ENCODE results near the gene RAB29. TPM values are rescaled to one million over a fixed set of nuclear protein-coding genes. Genes with fewer than 3 reads are reported as not detected.

Gene RAB29
- total and polyA plus RNA-seq, 2 donors (not counting 1 experiment from before 2014, with no cell fraction given): 34.5 to 35.2 TPM

- no peak for TF ChIP-seq CTCF (conservative IDR thresholded peaks at IDR 0.05 in 1 of 2, IDR thresholded peaks at IDR 0.05 in 1 of 2; ENCODE audit: low read depth in 1 of 2, low read length in 2 of 2)
- TF ChIP-seq EZH2 (IDR thresholded peaks at IDR 0.05; ENCODE audit: low read length, missing control alignments): no peak
- Histone ChIP-seq H3K27me3 (ENCODE audit: control insufficient read depth, insufficient read depth, low read length) (no peaks in the 10 kb centered on the region), H4K20me1 (ENCODE audit: control insufficient read depth, extremely low read depth, insufficient read depth, low read length) (no peaks in the 10 kb centered on the region), H2AFZ (ENCODE audit: low read length) (no peak overlapping the region), H3K36me3 (ENCODE audit: control insufficient read depth, insufficient read depth, low read length) (peaks cover 4% of the 10 kb centered on the region), H3K79me2 (ENCODE audit: control insufficient read depth, insufficient read depth, low read length) (no peaks in the 10 kb centered on the region), H3K27ac (ENCODE audit: insufficient read depth, low read length) (no peak overlapping the region), H3K4me1 (ENCODE audit: control insufficient read depth, extremely low read depth, insufficient read depth, low read length) (no peaks in the 10 kb centered on the region), H3K4me3 (replicated peaks in 1 of 4; ENCODE audit: control extremely low read depth in 1 of 4, insufficient read depth in 1 of 4, low read depth in 3 of 4, low read length in 4 of 4) (no peak overlapping the region), H3K9ac (ENCODE audit: insufficient read depth, low read length) (no peak overlapping the region), H3K4me2 (ENCODE audit: extremely low read depth, insufficient read depth, low read length) (no peak overlapping the region), H3K9me3 (ENCODE audit: control insufficient read depth, insufficient read depth, low read depth, low read length) (no peaks in the 10 kb centered on the region)
- DNase-seq (ENCODE audit: low read depth in 2 of 2): no peak
Measured at GRCh38 chr1:205803986-205804385, 28.7 kb upstream of the RAB29 start.

- no peaks in the 10 kb centered on the region for H3K27me3 ChIP-seq (ENCODE audit: control insufficient read depth, insufficient read depth, low read length)
- H3K4me1 ChIP-seq (ENCODE audit: control insufficient read depth, extremely low read depth, insufficient read depth, low read length): no peaks in the 10 kb centered on the region
- no peaks in the 10 kb centered on the region for H3K79me2 ChIP-seq (ENCODE audit: control insufficient read depth, insufficient read depth, low read length)
- DNase-seq (ENCODE audit: low read depth in 2 of 2): no peak
- no peak overlapping the region for H3K4me2 ChIP-seq (ENCODE audit: extremely low read depth, insufficient read depth, low read length)
- TF ChIP-seq EZH2 (IDR thresholded peaks at IDR 0.05; ENCODE audit: low read length, missing control alignments) (no peak), CTCF (conservative IDR thresholded peaks at IDR 0.05 in 1 of 2, IDR thresholded peaks at IDR 0.05 in 1 of 2; ENCODE audit: low read depth in 1 of 2, low read length in 2 of 2) (no peak)
- H3K4me3 ChIP-seq (replicated peaks in 1 of 4; ENCODE audit: control extremely low read depth in 1 of 4, insufficient read depth in 1 of 4, low read depth in 3 of 4, low read length in 4 of 4): no peak overlapping the region
- H3K9me3 ChIP-seq (ENCODE audit: control insufficient read depth, insufficient read depth, low read depth, low read length): no peaks in the 10 kb centered on the region
- no peak overlapping the region for H3K27ac ChIP-seq (ENCODE audit: insufficient read depth, low read length)
- H3K36me3 ChIP-seq (ENCODE audit: control insufficient read depth, insufficient read depth, low read length): peaks cover 4% of the 10 kb centered on the region
- H4K20me1 ChIP-seq (ENCODE audit: control insufficient read depth, extremely low read depth, insufficient read depth, low read length): no peaks in the 10 kb centered on the region
- no peak overlapping the region for H3K9ac ChIP-seq (ENCODE audit: insufficient read depth, low read length)
- no peak overlapping the region for H2AFZ ChIP-seq (ENCODE audit: low read length)
Measured at GRCh38 chr1:205802060-205802459, 26.8 kb upstream of the RAB29 start.

GRCh38 chr1:205800981-205801703 lies 25.9 kb upstream of the RAB29 start:
- no peak overlapping the region for H3K4me2 ChIP-seq (ENCODE audit: extremely low read depth, insufficient read depth, low read length)
- H3K4me3 ChIP-seq (replicated peaks in 1 of 4; ENCODE audit: control extremely low read depth in 1 of 4, insufficient read depth in 1 of 4, low read depth in 3 of 4, low read length in 4 of 4): no peak overlapping the region
- TF ChIP-seq EZH2 (IDR thresholded peaks at IDR 0.05; ENCODE audit: low read length, missing control alignments) (no peak), CTCF (conservative IDR thresholded peaks at IDR 0.05 in 1 of 2, IDR thresholded peaks at IDR 0.05 in 1 of 2; ENCODE audit: low read depth in 1 of 2, low read length in 2 of 2) (no peak)
- no peaks in the 10 kb centered on the region for H4K20me1 ChIP-seq (ENCODE audit: control insufficient read depth, extremely low read depth, insufficient read depth, low read length)
- H2AFZ ChIP-seq (ENCODE audit: low read length): no peak overlapping the region
- H3K27ac ChIP-seq (ENCODE audit: insufficient read depth, low read length): no peak overlapping the region
- DNase-seq (ENCODE audit: low read depth in 2 of 2): no peak
- no peak overlapping the region for H3K9ac ChIP-seq (ENCODE audit: insufficient read depth, low read length)
- peaks cover 4% of the 10 kb centered on the region for H3K36me3 ChIP-seq (ENCODE audit: control insufficient read depth, insufficient read depth, low read length)
- H3K9me3 ChIP-seq (ENCODE audit: control insufficient read depth, insufficient read depth, low read depth, low read length): no peaks in the 10 kb centered on the region
- H3K79me2 ChIP-seq (ENCODE audit: control insufficient read depth, insufficient read depth, low read length): no peaks in the 10 kb centered on the region
- no peaks in the 10 kb centered on the region for H3K4me1 ChIP-seq (ENCODE audit: control insufficient read depth, extremely low read depth, insufficient read depth, low read length)
- H3K27me3 ChIP-seq (ENCODE audit: control insufficient read depth, insufficient read depth, low read length): no peaks in the 10 kb centered on the region
